Memory B cell (primary cell): ENCODE data around the gene MPC2.
"Not testable (repeated sequence)": the region's sequence is repeated elsewhere in the genome, so short reads cannot be mapped to it uniquely, and the experiment has no call there.

ENCODE experiments used
- ATAC-seq: fragments of 150-1000 bp; cut with Tn5 transposase; 2 replicates; pipeline ENCODE4 v1.10.0; 2021; ENCODE audit warnings: low read depth, mild to moderate bottlenecking, moderate library complexity
- DNase-seq, 2 donors: peaks; one replicate each; pipeline ENCODE4 v3.0.0; 2022; ENCODE audit warnings: low spot score in 2 of 2
- H3K27ac Mint-ChIP-seq: one replicate; pipeline ENCODE4 v1.8.0; 2022; ENCODE audit warnings: mild to moderate bottlenecking, moderate library complexity, mixed read lengths
- H3K27me3 Mint-ChIP-seq: one replicate; pipeline ENCODE4 v1.8.0; 2022; ENCODE audit warnings: mixed read lengths
- H3K36me3 Mint-ChIP-seq: one replicate; pipeline ENCODE4 v1.8.0; 2022; ENCODE audit warnings: mild to moderate bottlenecking, mixed read lengths
- H3K4me1 Mint-ChIP-seq: one replicate; pipeline ENCODE4 v1.8.0; 2022; ENCODE audit warnings: mixed read lengths
- H3K4me3 Mint-ChIP-seq: one replicate; pipeline ENCODE4 v1.8.0; 2022; ENCODE audit warnings: mild to moderate bottlenecking, moderate library complexity, mixed read lengths
- H3K9me3 Mint-ChIP-seq: one replicate; pipeline ENCODE4 v1.8.0; 2022; ENCODE audit warnings: mixed read lengths

Gene MPC2

DNA sequence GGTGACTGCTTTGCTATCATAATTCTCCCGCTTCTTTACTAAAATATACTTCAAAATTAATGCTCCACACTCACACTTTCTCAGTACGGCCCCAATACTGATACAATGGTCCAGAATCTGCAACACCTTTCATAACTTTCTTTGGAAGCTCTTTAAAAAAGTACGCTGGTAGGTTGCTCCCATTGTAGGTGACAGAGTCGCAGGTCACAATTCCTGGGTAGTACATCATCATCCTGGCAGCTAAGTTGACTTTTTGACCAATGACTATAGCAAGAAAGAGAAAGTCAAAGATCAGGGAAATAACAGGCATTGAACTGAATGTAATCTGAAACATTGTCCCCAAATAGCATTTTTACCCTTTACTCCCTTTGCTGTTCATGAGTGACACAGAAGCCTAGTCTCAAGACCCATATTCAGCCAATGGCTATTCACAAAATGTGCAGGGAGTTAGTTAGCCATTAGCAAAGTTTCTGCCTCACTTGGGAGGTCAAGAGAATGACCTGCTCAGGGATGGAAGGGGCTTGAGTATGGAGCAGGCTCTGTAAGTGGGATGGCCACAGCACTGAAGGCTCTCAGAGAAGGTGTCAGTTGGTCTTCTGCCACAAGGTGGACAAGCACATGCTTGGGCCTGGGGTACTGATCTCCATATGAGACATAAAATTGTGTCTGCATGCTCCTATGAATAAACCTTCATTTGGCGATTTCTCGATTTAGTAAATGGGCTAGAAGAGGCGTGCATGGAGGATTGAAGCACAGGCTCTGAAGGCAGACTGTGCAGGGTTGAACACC, 58.3 kb downstream of the MPC2 start:
- Mint-ChIP-seq H3K27me3 (peaks cover 2% of the 10 kb centered on the region), H3K9me3 (no peaks in the 10 kb centered on the region), H3K27ac (no peak overlapping the region), H3K4me3 (no peak overlapping the region), H3K4me1 (no peaks in the 10 kb centered on the region), H3K36me3 (no peaks in the 10 kb centered on the region)
- no peak for DNase-seq
- ATAC-seq = no peak

DNA sequence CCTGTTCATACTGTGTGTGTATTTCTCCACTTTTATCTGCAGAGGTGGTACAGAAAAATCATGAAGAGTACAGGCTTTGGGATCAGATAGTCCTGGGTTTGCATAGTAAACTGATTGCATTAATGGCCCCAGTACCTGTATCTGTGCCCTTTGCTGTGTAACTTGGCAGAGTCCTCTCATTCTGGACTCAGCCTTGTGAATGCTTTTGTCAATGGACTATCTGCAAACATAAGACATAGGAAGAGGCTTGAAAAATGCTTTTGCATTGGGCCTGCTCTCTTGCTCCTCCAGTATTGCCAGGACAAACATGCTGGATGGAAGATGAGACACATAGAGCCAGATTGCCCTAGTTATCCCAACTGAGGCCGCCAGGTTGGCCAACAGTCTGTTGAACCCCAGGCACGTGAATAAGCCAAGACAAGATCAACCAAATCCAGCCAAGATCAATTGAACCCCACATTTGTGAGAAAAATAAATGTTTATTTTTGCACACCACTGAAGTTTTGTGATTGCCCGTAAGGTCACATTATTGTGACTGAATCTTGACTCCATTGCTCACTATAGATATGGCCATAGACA, 60.2 kb downstream of the MPC2 start:
- Mint-ChIP-seq H3K4me1 (no peaks in the 10 kb centered on the region), H3K9me3 (no peaks in the 10 kb centered on the region), H3K36me3 (no peaks in the 10 kb centered on the region), H3K27me3 (peaks cover 2% of the 10 kb centered on the region), H3K27ac (no peak overlapping the region), H3K4me3 (no peak overlapping the region)
- DNase-seq = no peak
- ATAC-seq = no peak

- Mint-ChIP-seq H3K36me3 (no peaks in the 10 kb centered on the region), H3K4me1 (no peaks in the 10 kb centered on the region)
These were observed 65.5 kb downstream of the MPC2 start for GRCh38 chr1:167871331-167871730.

GRCh38 chr1:167869157-167870001, 67.5 kb downstream of the MPC2 start:
- H3K27me3 Mint-ChIP-seq, H3K4me3 Mint-ChIP-seq, H3K9me3 Mint-ChIP-seq, H3K4me1 Mint-ChIP-seq, H3K27ac Mint-ChIP-seq, ATAC-seq, H3K36me3 Mint-ChIP-seq, DNase-seq: not testable (repeated sequence)

More at GRCh38 chr1:167871331-167871730, 65.5 kb downstream of the MPC2 start:
- H3K27me3 Mint-ChIP-seq = no peaks in the 10 kb centered on the region
- no peaks in the 10 kb centered on the region for H3K9me3 Mint-ChIP-seq
- DNase-seq (no peak), ATAC-seq (no peak)
- no peak overlapping the region for H3K27ac Mint-ChIP-seq
- H3K4me3 Mint-ChIP-seq = no peak overlapping the region

- H3K36me3 Mint-ChIP-seq, DNase-seq, ATAC-seq, H3K4me1 Mint-ChIP-seq, H3K27ac Mint-ChIP-seq, H3K27me3 Mint-ChIP-seq, H3K9me3 Mint-ChIP-seq, H3K4me3 Mint-ChIP-seq: not testable (repeated sequence)
These were observed 70.0 kb downstream of the MPC2 start for GRCh38 chr1:167866739-167867414.
